GM19035 (cell line): Measurements from ENCODE around the gene MAD2L2.

Experiments used
- ATAC-seq: cut with Tn5 transposase; IDR thresholded peaks from one replicate; pipeline ENCODE4 v1.9.1; 2021; ENCODE audit not compliant: unreplicated experiment

The MAD2L2 gene

GRCh38 chr1:11684070-11684469 is 3.1 kb upstream of the MAD2L2 start:
- no peak for ATAC-seq

- no peak for ATAC-seq
Observed at GRCh38 chr1:11682799-11683198, 1.9 kb upstream of the MAD2L2 start.

GRCh38 chr1:11682287-11682771 is 1.4 kb upstream of the MAD2L2 start:
- ATAC-seq = no peak

GRCh38 chr1:11680270-11681070 is 478 bp downstream of the MAD2L2 start:
- ATAC-seq = peak; percentile 26

- ATAC-seq = no peak
Observed at GRCh38 chr1:11678442-11678841, 2.5 kb downstream of the MAD2L2 start.

- no peak for ATAC-seq
Observed at GRCh38 chr1:11676386-11677103, 4.4 kb downstream of the MAD2L2 start.

- ATAC-seq = no peak
Observed at GRCh38 chr1:11675325-11675724, 5.6 kb downstream of the MAD2L2 start.

GRCh38 chr1:11674488-11674887 is 6.5 kb downstream of the MAD2L2 start:
- no peak for ATAC-seq

- no peak for ATAC-seq
Observed at GRCh38 chr1:11673089-11673769, 7.7 kb downstream of the MAD2L2 start.

GRCh38 chr1:11671544-11672286 is 9.2 kb downstream of the MAD2L2 start:
- ATAC-seq = no peak

GRCh38 chr1:11671205-11671543 is 9.8 kb downstream of the MAD2L2 start:
- ATAC-seq = no peak

GRCh38 chr1:11670747-11671146 is 10.2 kb downstream of the MAD2L2 start:
- ATAC-seq = no peak

- ATAC-seq = no peak
Observed at GRCh38 chr1:11668516-11668915, 12.4 kb downstream of the MAD2L2 start.

- peak; percentile 50 for ATAC-seq
Observed at GRCh38 chr1:11664336-11665065, 16.4 kb downstream of the MAD2L2 start.

- ATAC-seq = no peak
Observed at GRCh38 chr1:11661103-11661502, 19.8 kb downstream of the MAD2L2 start.

- no peak for ATAC-seq
Observed at GRCh38 chr1:11659748-11660147, 21.2 kb downstream of the MAD2L2 start.

GRCh38 chr1:11658542-11658941 is 22.4 kb downstream of the MAD2L2 start:
- ATAC-seq = no peak

GRCh38 chr1:11657654-11658053 is 23.3 kb downstream of the MAD2L2 start:
- no peak for ATAC-seq

- ATAC-seq = peak; percentile 28
Observed at GRCh38 chr1:11654939-11655808, 25.8 kb downstream of the MAD2L2 start.
